Amniotic epithelial cell (primary cell): ENCODE measurements around the gene GFY.
A peak's percentile ranks its signal among the peaks of the same experiment; 100 is the strongest.

Experiments used
- DNase-seq: peaks from one replicate; pipeline ENCODE4 v3.0.0-alpha.2; 2010; ENCODE audit warnings: low read depth

The GFY gene

GRCh38 chr19:49408816-49409440 is 16.3 kb upstream of the GFY start:
- DNase-seq, result no peak

GRCh38 chr19:49409441-49410029 is 15.7 kb upstream of the GFY start:
- DNase-seq, result no peak

- no peak for DNase-seq
Measured at GRCh38 chr19:49411681-49412326, 13.4 kb upstream of the GFY start.

- DNase-seq, result no peak
Measured at GRCh38 chr19:49413348-49413747, 11.8 kb upstream of the GFY start.

GRCh38 chr19:49414256-49414655 is 10.9 kb upstream of the GFY start:
- no peak for DNase-seq

DNA sequence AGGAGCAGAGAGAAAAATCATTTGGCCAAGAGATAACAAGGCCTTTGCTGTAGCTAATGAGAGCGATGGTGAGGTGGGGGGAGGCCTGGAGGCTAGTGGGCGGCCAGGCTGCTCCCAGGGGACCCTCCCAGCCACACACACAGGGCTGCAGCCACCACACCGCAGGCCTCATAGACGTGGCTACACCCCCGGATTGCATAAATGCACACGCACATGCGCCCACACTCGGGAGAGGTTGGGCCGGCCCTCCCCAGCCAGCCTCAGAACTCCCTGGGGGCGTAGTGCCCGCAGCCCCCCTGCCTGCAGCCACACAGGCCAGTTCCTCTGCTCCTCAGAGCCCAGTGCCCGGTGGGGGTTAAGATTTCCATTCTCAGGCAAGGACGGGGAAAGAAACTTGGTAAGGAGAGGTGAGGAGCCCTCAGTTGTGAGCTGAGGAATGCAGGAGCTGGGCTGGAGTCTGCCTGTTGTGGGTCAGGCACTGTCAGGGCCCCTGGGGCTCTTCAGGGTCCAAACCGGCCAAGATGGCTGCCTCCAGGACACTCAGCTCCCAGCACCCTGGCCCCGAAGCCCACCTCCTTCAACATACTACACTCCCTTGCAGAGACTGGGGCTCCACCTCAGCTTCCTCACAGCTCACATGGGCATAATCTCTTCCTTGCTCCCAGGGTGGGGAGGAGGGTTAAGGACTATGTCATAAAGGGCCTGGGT is 9.9 kb upstream of the GFY start:
- DNase-seq, result no peak

DNA sequence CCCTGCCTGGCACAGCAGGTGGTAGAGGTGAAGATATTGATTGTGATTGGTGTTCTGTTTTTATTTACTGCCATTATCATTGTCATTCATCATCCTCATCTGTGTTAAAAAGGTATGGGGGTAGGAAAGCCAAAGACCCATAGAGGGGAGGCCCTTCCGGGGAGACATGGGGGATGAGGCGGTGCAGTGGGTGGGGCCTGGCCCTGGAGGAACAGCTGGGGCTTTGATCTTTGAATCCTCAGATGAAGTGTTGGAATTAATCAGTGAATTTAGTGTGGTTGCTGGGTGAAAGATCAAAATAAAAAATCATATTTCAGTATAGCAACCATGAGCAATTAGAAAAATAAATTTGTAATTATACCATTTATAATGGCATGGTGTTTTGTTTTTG is 9.4 kb upstream of the GFY start:
- DNase-seq, result no peak

- DNase-seq, result no peak
Measured at GRCh38 chr19:49417088-49417487, 8.1 kb upstream of the GFY start.

GRCh38 chr19:49418511-49418910 is 6.7 kb upstream of the GFY start:
- DNase-seq, result no peak

- DNase-seq, result no peak
Measured at GRCh38 chr19:49419173-49419572, 6.0 kb upstream of the GFY start.

- no peak for DNase-seq
Measured at GRCh38 chr19:49420227-49420626, 5.0 kb upstream of the GFY start.

DNA sequence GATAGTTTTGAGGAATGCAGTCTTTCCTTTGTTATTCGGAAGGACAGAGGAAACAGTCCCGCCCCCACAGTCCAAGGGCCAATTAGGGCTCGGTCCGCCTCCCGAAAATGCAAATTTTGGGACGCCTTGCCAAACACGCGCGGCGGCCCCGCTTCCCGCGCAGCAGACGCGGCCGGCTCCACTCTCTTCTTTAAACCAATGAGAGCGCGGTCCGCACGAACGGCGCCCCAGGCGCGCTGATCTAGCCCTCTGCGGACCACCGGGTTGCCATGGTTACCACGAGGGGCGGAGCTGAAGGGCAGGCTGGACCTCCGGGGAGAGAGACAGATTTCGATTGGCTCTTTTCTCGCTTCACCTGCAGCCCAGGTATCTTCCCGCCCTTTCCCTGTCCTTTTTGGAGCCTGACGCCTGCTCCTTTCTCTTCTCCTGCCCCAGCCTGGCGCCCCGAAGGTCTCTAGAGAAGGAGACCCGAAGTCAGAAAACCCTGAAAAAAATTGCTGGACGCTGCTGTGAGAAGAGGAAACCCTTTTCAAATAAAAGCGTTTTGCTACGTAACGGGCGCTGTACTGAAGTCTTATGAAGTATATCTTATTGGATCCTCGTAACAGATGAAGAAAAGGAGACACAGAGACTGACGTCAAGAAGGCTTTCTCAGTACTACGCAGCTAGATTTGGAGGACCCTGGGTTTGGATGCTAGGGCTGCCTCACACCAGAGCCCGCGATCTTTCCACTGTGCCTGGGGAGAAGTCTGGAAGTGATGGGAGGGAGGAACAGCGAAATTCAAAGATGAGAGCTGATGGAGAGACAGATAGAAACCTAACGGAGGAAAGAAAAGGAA is 3.9 kb upstream of the GFY start:
- DNase-seq, result peak; percentile 25

- DNase-seq, result no peak
Measured at GRCh38 chr19:49421878-49422202, 3.3 kb upstream of the GFY start.

DNA sequence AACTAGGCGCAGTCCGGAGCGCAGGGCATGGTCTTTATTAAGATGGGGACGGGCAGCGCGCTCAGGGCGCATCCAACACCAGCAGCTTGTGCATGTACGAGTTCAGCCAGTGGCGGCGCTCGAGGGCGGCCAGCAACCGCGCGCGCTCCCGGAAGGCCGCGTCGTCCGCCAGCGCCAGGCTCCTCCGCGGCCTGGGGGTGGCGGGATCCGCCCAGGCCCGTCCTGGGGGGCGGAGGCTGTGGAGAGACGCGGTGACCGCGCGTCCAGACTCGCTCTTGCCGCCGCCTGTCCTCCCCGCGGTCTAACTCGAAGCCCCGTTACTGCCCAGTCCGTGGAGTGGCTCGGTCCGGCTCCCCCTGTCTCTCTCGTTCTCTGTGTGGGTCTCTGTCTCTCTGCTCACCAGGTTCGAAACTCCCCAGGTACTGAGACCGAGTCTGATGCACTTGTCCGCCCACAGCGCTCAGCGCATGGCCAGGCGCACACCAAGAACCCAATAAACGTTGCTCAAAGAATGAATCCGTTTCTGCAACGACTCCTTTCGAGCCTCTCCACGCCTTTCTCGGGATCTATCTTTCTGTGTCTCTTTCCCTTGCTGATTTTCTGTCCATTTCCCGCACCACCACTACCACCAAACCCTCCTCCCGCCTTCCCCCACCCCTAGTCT is 2.6 kb upstream of the GFY start:
- DNase-seq, result no peak

GRCh38 chr19:49423071-49423984 is 1.9 kb upstream of the GFY start, which contains the start of gene PTH2:
PTH2 (minus strand) TSS chr19:49423441; CDS start chr19:49423339, 102 bp downstream.
- no peak for DNase-seq

- no peak for DNase-seq
Measured at GRCh38 chr19:49423985-49424303, 1.2 kb upstream of the GFY start.

DNA sequence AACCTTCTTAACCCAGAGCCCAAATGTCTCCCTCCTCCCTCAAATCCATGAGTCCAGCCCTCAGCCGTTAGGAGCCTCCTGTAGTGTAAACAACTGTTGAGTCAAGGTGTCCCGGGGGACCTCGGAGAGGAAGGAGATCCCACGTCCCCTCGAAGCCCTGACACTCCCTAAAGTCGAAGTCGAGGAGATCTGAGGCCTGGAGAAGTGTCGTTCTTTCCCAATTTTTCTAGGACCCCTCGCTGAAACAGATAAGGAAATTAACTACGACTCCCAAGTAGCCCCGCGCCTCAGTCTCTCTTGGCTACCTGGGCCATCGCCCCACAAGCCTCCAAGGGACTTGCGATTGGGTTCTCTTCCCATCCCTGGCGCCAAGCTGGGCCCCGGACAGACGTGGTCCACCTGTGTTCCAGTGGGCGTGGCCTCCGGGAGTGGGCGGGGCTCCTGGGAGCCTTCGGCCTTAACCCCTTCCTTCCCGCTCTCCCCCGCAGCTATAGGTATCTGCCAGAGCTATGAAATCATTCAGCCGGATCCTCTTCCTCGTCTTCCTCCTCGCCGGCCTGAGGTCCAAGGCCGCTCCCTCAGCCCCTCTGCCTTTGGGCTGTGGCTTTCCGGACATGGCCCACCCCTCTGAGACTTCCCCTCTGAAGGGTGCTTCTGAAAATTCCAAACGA is 869 bp downstream of the GFY start:
- no peak for DNase-seq

- DNase-seq, result no peak
Measured at GRCh38 chr19:49427339-49427738, 2.2 kb downstream of the GFY start.

DNA sequence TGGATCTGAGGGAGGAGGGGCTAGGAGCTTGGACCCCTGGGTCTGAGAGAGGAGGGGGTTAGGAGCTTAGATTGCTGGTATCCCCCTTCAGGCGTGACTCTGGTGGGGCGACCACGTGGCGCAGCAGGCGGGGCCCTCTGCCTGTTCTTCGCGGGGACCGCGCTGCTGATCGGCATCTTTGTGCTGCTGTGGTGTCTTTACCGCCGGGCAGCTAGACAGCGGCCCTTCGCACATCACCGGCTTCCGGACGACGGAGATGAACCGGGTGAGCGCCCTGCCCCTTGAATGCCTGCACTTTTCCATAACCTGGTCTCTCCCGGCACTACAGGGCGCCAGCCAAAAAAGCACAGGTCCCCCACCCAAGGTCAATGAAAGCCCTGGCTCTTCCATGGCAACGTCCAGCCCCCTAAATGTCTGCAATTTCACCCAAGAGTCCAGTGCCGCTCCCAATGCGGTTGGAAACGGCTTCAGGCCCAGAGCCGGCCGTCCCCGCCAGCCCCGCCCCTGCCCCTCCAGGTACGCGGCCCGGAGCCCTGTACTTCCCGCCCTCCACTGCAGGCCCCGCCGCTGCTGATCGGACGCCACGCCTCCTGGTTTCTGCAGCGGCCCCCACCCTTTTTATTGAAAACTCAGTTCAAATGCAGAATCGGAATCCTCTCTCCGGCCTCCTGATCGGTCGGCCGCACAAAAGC is 2.8 kb downstream of the GFY start:
- DNase-seq, result no peak
